Stomach smooth muscle (tissue), 2 donors: ENCODE data around the gene EFR3B.

ENCODE experiments used
- H3K27ac ChIP-seq: one replicate; pipeline ENCODE4 v1.7.0; 2013; ENCODE audit warnings: mild to moderate bottlenecking, low read length, inconsistent platforms
- H3K27me3 ChIP-seq, 2 donors: one replicate each; pipeline ENCODE4 v1.7.0; 2013; ENCODE audit warnings: low read length in 2 of 2; ENCODE audit not compliant: insufficient read depth in 2 of 2, control insufficient read depth in 1 of 2
- H3K36me3 ChIP-seq, 2 donors: one replicate each; pipeline ENCODE4 v1.7.0; 2013; ENCODE audit warnings: low read length in 2 of 2; ENCODE audit not compliant: control insufficient read depth in 2 of 2, insufficient read depth in 2 of 2
- H3K4me1 ChIP-seq: one replicate; pipeline ENCODE4 v1.7.0; 2013; ENCODE audit warnings: low read length; ENCODE audit not compliant: control insufficient read depth, insufficient read depth
- H3K4me3 ChIP-seq, 2 donors: one replicate each; pipeline ENCODE4 v1.7.0; 2013; ENCODE audit warnings: low read length in 2 of 2
- H3K9ac ChIP-seq, 2 donors: one replicate each; pipeline ENCODE4 v1.7.0; 2013; ENCODE audit warnings: low read length in 2 of 2, mild to moderate bottlenecking in 1 of 2
- H3K9me3 ChIP-seq, 2 donors: one replicate each; pipeline ENCODE4 v1.7.0; 2013; ENCODE audit warnings: low read length in 2 of 2; ENCODE audit not compliant: control insufficient read depth in 2 of 2
- donor health status: healthy.
- donor health status: Pancreatic carcinoma.

EFR3B gene

GRCh38 chr2:25018681-25019080 is 23.2 kb upstream of the EFR3B start:
- no peak overlapping the region for H3K9ac ChIP-seq
- no peak overlapping the region for H3K27ac ChIP-seq
- no peaks in the 10 kb centered on the region for H3K4me1 ChIP-seq
- H3K4me3 ChIP-seq: no peak overlapping the region
- H3K27me3 ChIP-seq: no peaks in the 10 kb centered on the region
- no peaks in the 10 kb centered on the region for H3K36me3 ChIP-seq
- no peaks in the 10 kb centered on the region for H3K9me3 ChIP-seq

- Histone ChIP-seq H3K9ac (no peak overlapping the region), H3K27me3 (no peaks in the 10 kb centered on the region), H3K4me1 (no peaks in the 10 kb centered on the region), H3K36me3 (no peaks in the 10 kb centered on the region), H3K4me3 (no peak overlapping the region), H3K27ac (no peak overlapping the region), H3K9me3 (no peaks in the 10 kb centered on the region)
Observed at GRCh38 chr2:25021791-25022362, 20.0 kb upstream of the EFR3B start.

- no peak overlapping the region for H3K9ac ChIP-seq
- no peaks in the 10 kb centered on the region for H3K4me1 ChIP-seq
- no peaks in the 10 kb centered on the region for H3K9me3 ChIP-seq
- H3K4me3 ChIP-seq: no peak overlapping the region
- H3K27ac ChIP-seq: no peak overlapping the region
- H3K27me3 ChIP-seq: no peaks in the 10 kb centered on the region
- no peaks in the 10 kb centered on the region for H3K36me3 ChIP-seq
Observed at GRCh38 chr2:25023333-25023732, 18.5 kb upstream of the EFR3B start.

GRCh38 chr2:25025229-25026007 is 16.5 kb upstream of the EFR3B start:
- Histone ChIP-seq H3K4me3 (no peak overlapping the region), H3K9me3 (no peaks in the 10 kb centered on the region), H3K36me3 (no peaks in the 10 kb centered on the region), H3K9ac (no peak overlapping the region), H3K4me1 (no peaks in the 10 kb centered on the region), H3K27ac (no peak overlapping the region), H3K27me3 (no peaks in the 10 kb centered on the region)

GRCh38 chr2:25026008-25026530 is 15.8 kb upstream of the EFR3B start:
- no peak overlapping the region for H3K4me3 ChIP-seq
- no peaks in the 10 kb centered on the region for H3K36me3 ChIP-seq
- no peaks in the 10 kb centered on the region for H3K27me3 ChIP-seq
- H3K4me1 ChIP-seq: no peaks in the 10 kb centered on the region
- no peaks in the 10 kb centered on the region for H3K9me3 ChIP-seq
- H3K27ac ChIP-seq: no peak overlapping the region
- no peak overlapping the region for H3K9ac ChIP-seq

- Histone ChIP-seq H3K4me1 (no peaks in the 10 kb centered on the region), H3K36me3 (no peaks in the 10 kb centered on the region), H3K9me3 (no peaks in the 10 kb centered on the region), H3K27ac (no peak overlapping the region), H3K4me3 (no peak overlapping the region), H3K27me3 (no peaks in the 10 kb centered on the region), H3K9ac (no peak overlapping the region)
Observed at GRCh38 chr2:25029183-25029554, 12.7 kb upstream of the EFR3B start.

GRCh38 chr2:25030702-25031101 is 11.2 kb upstream of the EFR3B start:
- Histone ChIP-seq H3K4me3 (no peak overlapping the region), H3K27me3 (no peaks in the 10 kb centered on the region), H3K9me3 (no peaks in the 10 kb centered on the region), H3K9ac (no peak overlapping the region), H3K27ac (no peak overlapping the region), H3K4me1 (no peaks in the 10 kb centered on the region), H3K36me3 (no peaks in the 10 kb centered on the region)

- no peak overlapping the region for H3K9ac ChIP-seq
- H3K27ac ChIP-seq: no peak overlapping the region
- H3K9me3 ChIP-seq: no peaks in the 10 kb centered on the region
- no peaks in the 10 kb centered on the region for H3K36me3 ChIP-seq
- H3K4me1 ChIP-seq: no peaks in the 10 kb centered on the region
- H3K4me3 ChIP-seq: no peak overlapping the region
- no peaks in the 10 kb centered on the region for H3K27me3 ChIP-seq
Observed at GRCh38 chr2:25032094-25032493, 9.8 kb upstream of the EFR3B start.

GRCh38 chr2:25032901-25033300 is 9.0 kb upstream of the EFR3B start:
- no peak overlapping the region for H3K4me3 ChIP-seq
- H3K27me3 ChIP-seq: no peaks in the 10 kb centered on the region
- no peaks in the 10 kb centered on the region for H3K9me3 ChIP-seq
- no peaks in the 10 kb centered on the region for H3K36me3 ChIP-seq
- no peak overlapping the region for H3K9ac ChIP-seq
- no peak overlapping the region for H3K27ac ChIP-seq
- H3K4me1 ChIP-seq: no peaks in the 10 kb centered on the region

- no peak overlapping the region for H3K4me3 ChIP-seq
- H3K9me3 ChIP-seq: no peaks in the 10 kb centered on the region
- no peaks in the 10 kb centered on the region for H3K36me3 ChIP-seq
- H3K9ac ChIP-seq: no peak overlapping the region
- H3K27ac ChIP-seq: no peak overlapping the region
- H3K27me3 ChIP-seq: no peaks in the 10 kb centered on the region
- no peaks in the 10 kb centered on the region for H3K4me1 ChIP-seq
Observed at GRCh38 chr2:25034081-25034480, 7.8 kb upstream of the EFR3B start.

GRCh38 chr2:25035537-25036220 is 6.2 kb upstream of the EFR3B start:
- Histone ChIP-seq H3K36me3 (no peaks in the 10 kb centered on the region), H3K9me3 (no peaks in the 10 kb centered on the region), H3K27me3 (no peaks in the 10 kb centered on the region), H3K9ac (no peak overlapping the region), H3K27ac (no peak overlapping the region), H3K4me3 (no peak overlapping the region), H3K4me1 (no peaks in the 10 kb centered on the region)
